ELF-1 (cell line): ENCODE measurements around the gene VEGFB.
A peak's percentile ranks its signal among the peaks of the same experiment; 100 is the strongest.
"Not testable (repeated sequence)": the region's sequence is repeated elsewhere in the genome, so short reads cannot be mapped to it uniquely, and the experiment has no call there.

Experiments
- DNase-seq: peaks from one replicate; pipeline ENCODE4 v3.0.0-alpha.2; 2016; ENCODE audit warnings: low read depth, low spot score

The VEGFB gene

GRCh38 chr11:64231546-64231945 is 2.8 kb upstream of the VEGFB start:
- DNase-seq: no peak

- DNase-seq: no peak
These were observed 2.0 kb upstream of the VEGFB start for GRCh38 chr11:64232182-64232966.

GRCh38 chr11:64232967-64233315 is 1.4 kb upstream of the VEGFB start:
- no peak for DNase-seq

GRCh38 chr11:64234647-64235379 is 429 bp downstream of the VEGFB start:
- DNase-seq: no peak

- DNase-seq: no peak
These were observed 1.2 kb downstream of the VEGFB start for GRCh38 chr11:64235437-64236161.

GRCh38 chr11:64237484-64237951 is 3.1 kb downstream of the VEGFB start:
- DNase-seq: no peak

- DNase-seq: no peak
These were observed 3.7 kb downstream of the VEGFB start for GRCh38 chr11:64238076-64238475.

- DNase-seq: no peak
These were observed 4.6 kb downstream of the VEGFB start for GRCh38 chr11:64238999-64239398.

DNA sequence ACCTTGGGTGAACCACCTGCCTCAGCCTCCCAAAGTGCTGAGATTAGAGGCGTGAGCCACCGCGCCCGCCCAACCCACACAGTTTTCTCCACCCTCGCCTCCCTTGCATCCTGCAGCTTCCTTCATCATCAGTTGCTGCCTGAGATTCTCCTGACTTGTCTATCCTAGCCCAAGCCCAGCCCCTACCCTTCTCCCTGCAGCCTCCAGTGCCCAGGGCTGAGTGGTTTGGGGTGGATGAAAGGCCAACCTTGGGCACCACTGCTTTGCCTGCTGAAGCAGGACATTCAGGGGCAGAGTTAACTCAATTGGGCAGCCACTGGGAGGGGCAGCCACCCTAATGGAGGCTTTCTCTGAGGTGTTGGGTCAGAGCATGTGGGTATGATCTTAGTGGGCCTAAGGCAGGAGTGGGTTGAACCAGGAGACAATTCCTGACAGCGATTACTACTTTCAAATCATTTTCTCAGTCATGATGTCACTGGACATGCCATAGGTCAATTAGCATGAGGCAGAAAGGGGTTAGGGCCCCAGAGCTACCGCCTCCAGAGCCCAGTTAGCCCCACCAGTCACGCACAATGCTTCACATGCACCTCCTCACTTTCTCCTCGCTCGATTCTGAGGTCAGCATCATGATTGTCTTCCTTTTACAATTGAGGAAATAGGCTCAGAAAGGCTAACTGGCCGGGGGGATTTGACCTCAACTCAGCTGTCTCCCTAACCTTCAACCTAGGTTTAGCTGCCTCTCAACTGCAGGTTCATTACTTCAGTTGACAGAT is 5.5 kb downstream of the VEGFB start:
- DNase-seq: no peak

DNA sequence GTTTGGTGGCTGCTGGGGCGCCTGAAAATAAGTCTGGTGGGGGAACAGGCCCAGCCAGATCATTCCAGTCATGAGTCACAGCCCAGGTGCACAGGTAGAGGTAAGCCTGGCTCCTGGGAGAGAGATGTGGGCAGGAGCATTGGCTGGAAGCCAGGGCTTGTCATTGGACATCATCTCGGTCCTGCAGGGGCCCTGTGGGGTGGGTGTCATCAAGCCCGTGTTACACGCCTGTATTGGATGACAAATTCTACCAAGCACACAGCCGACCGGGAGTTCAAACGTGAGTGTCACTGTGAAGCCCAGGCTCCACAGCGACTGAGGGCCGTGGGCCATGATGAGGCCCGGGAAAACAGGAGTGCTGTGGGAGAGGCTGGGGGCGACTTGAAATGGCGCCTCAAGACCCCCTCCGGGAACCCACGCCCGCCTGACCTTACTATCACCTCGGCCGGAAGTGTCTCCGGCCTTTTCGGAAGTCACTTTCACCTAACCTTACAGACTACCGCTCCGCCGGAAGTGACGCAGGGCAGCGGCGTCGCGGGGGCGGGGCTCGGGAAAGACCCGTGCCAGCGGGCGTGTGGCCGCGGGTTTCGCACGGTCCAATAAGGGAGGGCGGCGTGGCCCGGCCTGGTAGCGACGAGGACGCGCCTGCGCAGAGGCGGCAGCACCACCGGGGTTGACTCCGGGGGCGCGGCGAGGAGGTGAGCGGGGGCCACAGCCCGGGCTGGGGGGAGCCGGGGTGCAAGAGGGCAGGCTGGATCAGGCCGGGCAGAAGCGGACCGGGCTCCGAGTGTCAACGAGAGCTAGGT is 6.3 kb downstream of the VEGFB start, which contains the start of gene FKBP2:
TSS of gene FKBP2 (plus strand) at position 661 of the 806 bp plus-strand sequence. CDS start 1,293 bp downstream, outside the sequence.
- DNase-seq: peak; percentile 98

GRCh38 chr11:64241241-64241490 is 6.8 kb downstream of the VEGFB start:
- DNase-seq: no peak

GRCh38 chr11:64241491-64242374 is 7.3 kb downstream of the VEGFB start:
- DNase-seq: peak; percentile 99

DNA sequence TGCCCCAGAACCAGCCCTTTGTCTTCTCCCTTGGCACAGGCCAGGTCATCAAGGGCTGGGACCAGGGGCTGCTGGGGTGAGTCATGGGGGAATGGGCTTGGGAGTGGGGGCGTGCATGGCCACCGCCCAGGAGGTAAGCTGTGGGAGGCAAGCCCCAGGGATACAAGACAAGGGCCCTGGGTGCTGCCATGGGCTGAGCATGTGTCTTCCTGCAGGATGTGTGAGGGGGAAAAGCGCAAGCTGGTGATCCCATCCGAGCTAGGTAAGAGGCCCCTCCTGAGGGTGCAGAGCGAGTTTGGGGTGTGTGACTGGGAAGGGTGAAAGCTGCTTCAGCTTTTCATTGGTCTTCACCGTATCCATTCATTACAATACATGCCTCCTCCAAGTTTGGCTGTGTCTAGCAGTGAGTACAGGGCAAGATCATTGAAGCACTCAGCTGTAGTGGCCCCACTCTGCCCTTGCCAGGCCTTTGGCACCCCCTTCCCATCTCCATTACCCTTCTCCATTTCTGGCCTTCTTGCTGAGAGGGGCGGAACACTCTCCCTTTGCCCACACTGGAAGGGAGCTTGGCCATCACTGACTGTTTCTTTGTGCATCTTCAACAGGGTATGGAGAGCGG is 9.0 kb downstream of the VEGFB start:
- DNase-seq: no peak

DNA sequence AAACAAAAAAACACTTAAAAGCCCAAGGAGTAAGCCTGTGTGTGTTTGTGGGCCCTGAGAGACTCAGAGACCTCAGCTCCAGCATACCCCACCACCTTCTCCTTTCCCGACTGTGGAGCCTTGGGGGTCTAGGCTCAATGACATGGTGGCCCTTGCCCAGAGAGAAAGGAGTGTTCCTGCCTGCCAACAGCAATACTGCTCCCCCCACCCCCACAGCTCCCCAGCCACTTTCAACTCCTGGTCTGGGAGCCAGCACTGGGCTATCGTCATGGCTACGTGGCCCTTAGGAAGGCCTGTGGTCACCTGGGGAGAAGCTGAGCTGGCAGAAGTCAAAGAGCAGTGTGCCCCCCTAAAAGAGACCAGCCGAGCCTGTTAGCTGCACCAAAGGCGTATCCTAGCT is 9.7 kb downstream of the VEGFB start:
- DNase-seq: no peak

- DNase-seq: no peak
These were observed 10.6 kb downstream of the VEGFB start for GRCh38 chr11:64244966-64245365.

DNA sequence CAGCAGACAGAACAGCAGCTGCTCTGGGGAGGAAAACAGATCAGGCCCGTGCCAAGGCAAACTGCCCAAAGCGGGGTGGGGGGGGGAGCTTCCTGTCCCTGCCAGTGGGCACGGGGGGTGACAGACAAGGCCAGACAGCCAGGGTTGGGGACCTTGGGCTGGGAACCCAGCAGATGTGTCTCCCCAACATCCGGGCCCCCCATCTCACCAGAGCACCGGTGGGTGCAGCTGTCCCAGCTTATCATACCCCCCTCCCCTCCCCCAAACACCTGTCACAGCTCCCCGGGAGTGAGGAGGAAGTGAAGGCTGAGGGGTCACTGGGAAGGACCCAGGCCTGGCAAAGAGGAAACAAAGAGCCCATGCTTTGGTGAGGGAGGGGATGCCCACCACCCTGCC is 11.0 kb downstream of the VEGFB start:
- DNase-seq: no peak

GRCh38 chr11:64245797-64246620 is 11.6 kb downstream of the VEGFB start:
- peak; percentile 87 for DNase-seq

GRCh38 chr11:64246621-64246870 is 12.2 kb downstream of the VEGFB start:
- DNase-seq: not testable (repeated sequence)
